ENCODE measurements around the gene TMC5. TPM values are rescaled to one million over a fixed set of nuclear protein-coding genes. Genes with fewer than 3 reads are reported as not detected.

TMC5 gene
- total and polyA plus RNA-seq, 2 of the 8 experiments (the other 6 are each of a cell fraction or from before 2014, with no cell fraction given) = 1.6 to 1.8 TPM

- no peak for DNase-seq (ENCODE audit: low read depth in 1 of 2, low spot score in 2 of 2)
- Histone ChIP-seq H2AK5ac (ENCODE audit: low read depth, low read length) (no peak overlapping the region), H3K23ac (ENCODE audit: insufficient read length) (no peak overlapping the region), H2BK5ac (ENCODE audit: low read depth, low read length) (no peak overlapping the region), H3K79me1 (ENCODE audit: low read depth, low read length) (no peaks in the 10 kb centered on the region; the same call in 1 of the 2 replicates), H2AFZ (ENCODE audit: low read length) (no peak overlapping the region), H4K5ac (ENCODE audit: insufficient read length, low read depth, low read length) (no peak overlapping the region), H3K23me2 (ENCODE audit: low read depth, low read length) (peaks cover 3% of the 10 kb centered on the region), H3K9me3 (ENCODE audit: insufficient read depth in 2 of 2, low read depth in 1 of 2, low read length in 1 of 2) (no peaks in the 10 kb centered on the region), H3K27ac (ENCODE audit: low read depth, low read length) (no peak overlapping the region), H3K4me1 (replicated peaks in 1 of 4; ENCODE audit: control insufficient read depth in 3 of 4, insufficient read depth in 4 of 4, low read length in 3 of 4) (peaks cover 5 to 13% (median 8%) of the 10 kb centered on the region in 4 experiments; a peak in 6 of 7 replicates), H4K91ac (replicated peaks; ENCODE audit: insufficient read length, low read length) (no peak overlapping the region), H2BK20ac (ENCODE audit: low read length) (no peak overlapping the region), H2BK120ac (replicated peaks; ENCODE audit: low read depth, low read length) (no peak overlapping the region), H3K27me3 (replicated peaks in 1 of 4; ENCODE audit: control insufficient read depth in 3 of 4, extremely low read depth in 1 of 4, insufficient read depth in 3 of 4, low read length in 3 of 4) (peaks cover 0 to 1% (median 0%) of the 10 kb centered on the region in 4 experiments; a peak in 1 of 7 replicates), H3K4me2 (ENCODE audit: insufficient read depth in 1 of 2, low read depth in 2 of 2, low read length in 2 of 2) (no peak overlapping the region), H4K20me1 (replicated peaks in 1 of 2; ENCODE audit: control insufficient read depth in 1 of 2, insufficient read depth in 2 of 2, low read length in 2 of 2) (peaks cover 2 to 5% of the 10 kb centered on the region in 2 experiments), H2BK15ac (ENCODE audit: low read length) (no peak overlapping the region), H3K4me3 (ENCODE audit: extremely low read depth in 1 of 4, insufficient read depth in 2 of 4, low read depth in 3 of 4, low read length in 4 of 4) (no peak overlapping the region), H3K79me2 (ENCODE audit: control insufficient read depth in 1 of 2, insufficient read depth in 2 of 2, low read length in 2 of 2) (peaks cover 3 to 50% of the 10 kb centered on the region in 2 experiments; a peak in 3 of 4 replicates), H3K36me3 (ENCODE audit: control insufficient read depth in 2 of 4, insufficient read depth in 4 of 4, low read length in 3 of 4) (peaks cover 0 to 33% (median 14%) of the 10 kb centered on the region in 4 experiments; a peak in 5 of 8 replicates), H4K8ac (ENCODE audit: extremely low read depth, insufficient read depth, low read length) (no peak overlapping the region), H3K14ac (ENCODE audit: insufficient read length) (no peak overlapping the region), H2BK12ac (ENCODE audit: low read depth, low read length) (no peak overlapping the region), H3K4ac (replicated peaks; ENCODE audit: insufficient read length, low read depth, low read length) (no peak overlapping the region), H3K18ac (ENCODE audit: extremely low read depth, low read length) (no peak overlapping the region), H3K56ac (replicated peaks; ENCODE audit: insufficient read length, low read depth, low read length) (no peak overlapping the region), H3K9ac (replicated peaks in 1 of 4; ENCODE audit: extremely low read depth in 1 of 4, low read depth in 3 of 4, low read length in 3 of 4) (no peak overlapping the region)
- FAIRE-seq = no peak
- WGBS, 2 experiments (ENCODE audit: extremely low coverage in 1 of 2, insufficient coverage in 1 of 2, insufficient read length in 1 of 2, insufficient replicate concordance in 2 of 2, low coverage in 1 of 2, low lambda C conversion rate in 2 of 2, missing lambda C conversion rate in 1 of 2) = 86% methylated on average over 2 of the region's 2 CpGs; no CpG with 5 or more reads in 1 of the 2 experiments
- ChIA-PET CTCF (ENCODE audit: partially characterized antibody) (interaction anchor here (1.2 kb wide), 1 partner anchor 15 kb away, joined by 7 read pairs; no protein-coding TSS in a partner anchor), POLR2A (ENCODE audit: partially characterized antibody) (no interaction called here)
- TF ChIP-seq BACH1 (IDR thresholded peaks at IDR 0.05; ENCODE audit: low read length) (no peak), BRCA1 (IDR thresholded peaks at IDR 0.05; ENCODE audit: low read depth, low read length) (no peak), GABPA (IDR thresholded peaks at IDR 0.05; ENCODE audit: borderline replicate concordance, insufficient read depth, low read length) (no peak), MAFK (IDR thresholded peaks at IDR 0.05; ENCODE audit: low read depth, low read length) (no peak), SRF (IDR thresholded peaks at IDR 0.05; ENCODE audit: low read depth, low read length) (no peak), RXRA (IDR thresholded peaks at IDR 0.05; ENCODE audit: insufficient read depth, low read depth, low read length) (no peak), ATF3 (IDR thresholded peaks at IDR 0.05; ENCODE audit: insufficient read depth, low read depth, low read length) (no peak), JUND (IDR thresholded peaks at IDR 0.05; ENCODE audit: low read length) (no peak), RBBP5 (IDR thresholded peaks at IDR 0.05; ENCODE audit: borderline replicate concordance, low read depth, low read length) (no peak), EP300 (IDR thresholded peaks at IDR 0.05; ENCODE audit: borderline replicate concordance in 1 of 2, low read depth in 2 of 2, low read length in 2 of 2) (no peak), CHD2 (IDR thresholded peaks at IDR 0.05; ENCODE audit: low read length) (no peak)
- TF ChIP-seq, protein P1, sequence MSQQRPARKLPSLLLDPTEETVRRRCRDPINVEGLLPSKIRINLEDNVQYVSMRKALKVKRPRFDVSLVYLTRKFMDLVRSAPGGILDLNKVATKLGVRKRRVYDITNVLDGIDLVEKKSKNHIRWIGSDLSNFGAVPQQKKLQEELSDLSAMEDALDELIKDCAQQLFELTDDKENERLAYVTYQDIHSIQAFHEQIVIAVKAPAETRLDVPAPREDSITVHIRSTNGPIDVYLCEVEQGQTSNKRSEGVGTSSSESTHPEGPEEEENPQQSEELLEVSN (IDR thresholded peaks at IDR 0.05) = no peak
Observed at GRCh38 chr16:19518388-19518787, 100.7 kb downstream of the TMC5 start.
